Spleen (tissue), 7 donors: ENCODE data around the gene EXOSC7.

Experiments used
- CTCF ChIP-seq, 11 experiments: fragments of 200-600 bp in 7 of 11; fragments of 450-650 bp in 4 of 11; sonication (generic) in 4 of 11; IDR thresholded peaks in 8 of 11; conservative IDR thresholded peaks in 3 of 11; 1 replicate in 7 of 11; 2 replicates in 4 of 11; pipeline versions ENCODE4 v1.4.0 to v1.8.0; 2016 to 2021; ENCODE audit warnings: antibody characterized with exemption in 11 of 11, inconsistent platforms in 4 of 11, mild to moderate bottlenecking in 1 of 11
- POLR2A ChIP-seq, 3 donors: fragments of 450-650 bp; IDR thresholded peaks; one replicate each; pipeline ENCODE4 v1.5.1; 2017; ENCODE audit warnings: antibody characterized with exemption in 3 of 3, mild to moderate bottlenecking in 1 of 3
- POLR2AphosphoS5 ChIP-seq, 3 donors: sonication (generic); formaldehyde crosslinking; IDR thresholded peaks; one replicate each; pipeline ENCODE4 v1.5.1; 2017; ENCODE audit warnings: antibody characterized with exemption in 3 of 3
- donor health status: DM: no; HTN: no; CAD: no; lungs with moderate emphysema.
- donor health status: DM: no; HTN: no; CAD: no.
- donor health status: DM: no; HTN: no; CAD: no.

DNA sequence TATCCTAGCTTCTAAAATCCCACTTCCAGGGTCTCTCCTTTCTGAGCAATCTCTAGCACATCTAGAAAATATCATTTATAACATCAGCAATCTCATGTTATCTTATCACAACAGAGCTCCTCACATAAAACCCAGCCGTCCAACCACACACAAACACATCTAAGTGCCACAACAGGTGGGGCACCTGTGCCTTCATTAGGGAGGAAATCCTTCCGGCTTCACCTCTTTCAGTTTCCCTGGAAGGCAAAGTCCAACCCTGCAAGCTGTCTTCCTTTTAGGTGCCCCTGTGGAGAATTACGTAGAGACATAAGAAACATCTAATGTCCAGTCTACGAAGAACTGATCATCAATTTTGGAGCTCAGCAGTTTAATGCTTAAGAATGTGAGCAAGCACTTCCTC is 1.6 kb upstream of the EXOSC7 start:
- TF ChIP-seq CTCF (IDR thresholded peaks at IDR 0.05 in 8 of 11, conservative IDR thresholded peaks at IDR 0.05 in 3 of 11): no peak
- TF ChIP-seq POLR2A (IDR thresholded peaks at IDR 0.05): no peak
- no peak for TF ChIP-seq POLR2AphosphoS5 (IDR thresholded peaks at IDR 0.05)
